GM12874 (cell line): ENCODE results near the gene LRRC72.

Experiments
- TF ChIP-seq, protein P1 (sequence below): IDR thresholded peaks from 2 replicates; pipeline ENCODE4 v1.5.1; 2011; ENCODE audit warnings: low read depth, mild to moderate bottlenecking, control low read depth, low read length, moderate library complexity; ENCODE audit not compliant: insufficient read depth

The LRRC72 gene

DNA sequence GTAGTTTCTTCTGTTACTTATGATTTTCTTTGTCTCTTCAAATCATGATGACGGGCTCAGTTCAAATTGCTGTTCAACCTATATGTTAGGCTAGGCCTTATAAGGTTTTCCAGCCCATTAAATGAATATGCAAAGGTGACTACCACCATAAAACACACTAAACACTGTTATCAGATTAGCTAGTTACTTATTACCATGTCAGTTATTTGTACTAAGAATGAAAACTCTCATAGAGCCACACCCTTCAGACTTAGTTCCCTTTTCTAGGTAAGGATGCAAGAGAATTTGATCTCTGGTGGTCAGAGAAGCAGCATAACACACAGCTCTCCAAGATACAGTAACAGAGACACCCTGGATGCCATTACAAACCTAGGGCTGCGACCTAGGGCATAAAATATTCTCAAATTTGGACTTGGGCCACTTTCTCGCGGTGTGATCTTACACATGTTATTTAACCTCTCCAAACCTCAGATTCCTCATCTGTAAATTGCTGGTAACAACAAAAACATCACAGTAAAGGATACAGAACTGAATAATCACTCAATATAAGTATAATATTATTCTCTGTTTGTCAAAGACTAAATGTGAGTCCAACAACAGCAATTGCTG, 83.3 kb downstream of the LRRC72 start:
- TF ChIP-seq, protein P1, sequence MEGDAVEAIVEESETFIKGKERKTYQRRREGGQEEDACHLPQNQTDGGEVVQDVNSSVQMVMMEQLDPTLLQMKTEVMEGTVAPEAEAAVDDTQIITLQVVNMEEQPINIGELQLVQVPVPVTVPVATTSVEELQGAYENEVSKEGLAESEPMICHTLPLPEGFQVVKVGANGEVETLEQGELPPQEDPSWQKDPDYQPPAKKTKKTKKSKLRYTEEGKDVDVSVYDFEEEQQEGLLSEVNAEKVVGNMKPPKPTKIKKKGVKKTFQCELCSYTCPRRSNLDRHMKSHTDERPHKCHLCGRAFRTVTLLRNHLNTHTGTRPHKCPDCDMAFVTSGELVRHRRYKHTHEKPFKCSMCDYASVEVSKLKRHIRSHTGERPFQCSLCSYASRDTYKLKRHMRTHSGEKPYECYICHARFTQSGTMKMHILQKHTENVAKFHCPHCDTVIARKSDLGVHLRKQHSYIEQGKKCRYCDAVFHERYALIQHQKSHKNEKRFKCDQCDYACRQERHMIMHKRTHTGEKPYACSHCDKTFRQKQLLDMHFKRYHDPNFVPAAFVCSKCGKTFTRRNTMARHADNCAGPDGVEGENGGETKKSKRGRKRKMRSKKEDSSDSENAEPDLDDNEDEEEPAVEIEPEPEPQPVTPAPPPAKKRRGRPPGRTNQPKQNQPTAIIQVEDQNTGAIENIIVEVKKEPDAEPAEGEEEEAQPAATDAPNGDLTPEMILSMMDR: no peak

DNA sequence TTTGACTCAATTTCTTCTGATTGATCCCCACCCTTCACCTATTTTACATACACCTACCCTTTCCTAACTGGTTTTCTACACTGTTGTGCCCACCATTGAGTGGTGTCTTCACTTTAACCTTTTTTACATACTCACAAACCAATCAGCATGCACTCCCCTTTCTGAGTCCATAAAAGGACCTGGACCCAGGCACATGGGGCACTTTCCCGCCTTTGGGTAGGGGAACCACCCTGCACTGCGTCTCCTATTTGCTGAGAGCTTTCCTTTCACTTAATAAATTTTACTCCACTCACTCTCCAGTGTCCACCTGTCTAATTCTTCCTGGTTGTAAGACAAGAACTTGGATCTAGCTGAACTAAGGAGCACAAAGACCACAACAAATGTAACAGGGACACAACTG, 85.1 kb downstream of the LRRC72 start:
- TF ChIP-seq, protein P1: no peak

GRCh38 chr7:16615228-16615627, 88.6 kb downstream of the LRRC72 start:
- TF ChIP-seq, protein P1: no peak

GRCh38 chr7:16616122-16616521, 89.5 kb downstream of the LRRC72 start:
- TF ChIP-seq, protein P1: no peak

DNA sequence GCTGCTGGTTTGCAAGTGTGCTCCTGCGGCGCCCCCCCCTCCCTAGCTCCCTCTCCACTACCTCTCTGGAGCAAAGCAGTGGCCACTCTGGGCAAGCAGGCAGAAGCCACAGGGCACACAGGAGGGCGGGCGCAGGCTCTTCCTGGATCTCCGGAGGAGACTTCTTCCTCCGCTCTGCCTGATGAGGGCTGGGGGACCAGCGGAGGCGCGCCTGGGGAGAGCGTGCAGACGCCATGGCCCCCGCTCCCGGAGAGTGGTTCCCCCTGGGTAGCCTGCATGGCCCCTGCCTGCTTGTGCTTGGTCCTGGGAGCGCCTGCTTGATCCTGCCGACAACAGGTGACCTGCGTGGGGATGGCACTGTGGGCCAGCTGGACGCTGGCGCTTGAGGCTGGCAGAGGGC, 89.9 kb downstream of the LRRC72 start:
- TF ChIP-seq, protein P1: no peak

GRCh38 chr7:16619979-16620408, 93.4 kb downstream of the LRRC72 start:
- TF ChIP-seq, protein P1: no peak

DNA sequence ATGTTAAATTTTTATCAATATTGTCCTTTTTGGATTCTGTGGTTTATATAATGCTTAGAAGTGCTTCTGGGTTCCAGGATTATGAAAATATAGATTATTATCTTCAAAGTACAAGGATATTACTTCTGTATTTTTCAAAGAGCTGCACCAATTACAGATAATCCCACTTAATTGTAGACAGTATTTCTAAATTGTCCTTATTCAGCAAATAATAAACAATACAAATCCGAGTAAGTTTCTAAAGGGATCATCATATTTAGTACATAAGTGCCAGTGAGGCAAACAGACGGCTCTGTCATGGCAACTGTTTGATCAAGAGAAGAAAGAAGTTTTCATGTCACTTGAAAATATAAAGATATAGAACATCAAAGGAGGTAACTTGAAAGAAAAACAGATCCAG, 99.8 kb downstream of the LRRC72 start:
- TF ChIP-seq, protein P1: no peak
